SU-DHL-6 (cell line): ENCODE data around the gene ACOX1.

Experiments used
- H2AFZ ChIP-seq: fragments of 200-600 bp; sonication (generic); 2 replicates; pipeline ENCODE4 v1.6.1; 2014; ENCODE audit warnings: low read depth, mild to moderate bottlenecking, moderate library complexity, mixed read lengths, antibody characterized with exemption, low read length; ENCODE audit not compliant: severe bottlenecking
- H3F3A ChIP-seq: fragments of 200-600 bp; shearing (Covaris generic); 2 replicates; pipeline ENCODE4 v1.6.0; 2016; ENCODE audit warnings: antibody characterized with exemption, mild to moderate bottlenecking; ENCODE audit not compliant: insufficient read depth
- H3K27ac ChIP-seq: fragments of 200-600 bp; sonication (generic); 2 replicates; pipeline ENCODE4 v1.5.1; 2016; ENCODE audit warnings: low read depth, mild to moderate bottlenecking, low read length, moderate library complexity, mixed read lengths
- H3K27me3 ChIP-seq: fragments of 200-600 bp; sonication (generic), shearing (Covaris generic); 2 replicates; pipeline ENCODE4 v1.6.0; 2014; ENCODE audit warnings: mild to moderate bottlenecking, low read length
- H3K36me3 ChIP-seq: fragments of 200-600 bp; sonication (generic); 2 replicates; pipeline ENCODE4 v1.6.1; 2014; ENCODE audit warnings: mild to moderate bottlenecking, low read length, mixed read lengths
- H3K4me2 ChIP-seq: fragments of 300-600, 200-600 bp; shearing (Covaris generic), sonication (generic); 2 replicates; pipeline ENCODE4 v1.6.0; 2014; ENCODE audit warnings: low read length, low read depth, mild to moderate bottlenecking; ENCODE audit not compliant: poor library complexity, severe bottlenecking
- H3K4me3 ChIP-seq: fragments of 200-600 bp; sonication (generic); 2 replicates; pipeline ENCODE4 v1.5.1; 2014; ENCODE audit warnings: antibody characterized with exemption, low read length, mild to moderate bottlenecking, mixed read lengths; ENCODE audit not compliant: insufficient read depth, poor library complexity, severe bottlenecking
- H3K79me2 ChIP-seq: fragments of 200-600 bp; sonication (generic); 2 replicates; pipeline ENCODE4 v1.6.1; 2014; ENCODE audit warnings: mild to moderate bottlenecking, low read length, moderate library complexity; ENCODE audit not compliant: insufficient read depth
- H3K9ac ChIP-seq: fragments of 200-600 bp; sonication (generic); 2 replicates; pipeline ENCODE4 v1.7.0; 2014; ENCODE audit warnings: mild to moderate bottlenecking, low read length
- H3K9me2 ChIP-seq: fragments of 200-600 bp; sonication (generic); replicated peaks from 2 replicates; pipeline ENCODE4 v1.6.1; 2014; ENCODE audit warnings: low read length; ENCODE audit not compliant: insufficient read depth
- H3K9me3 ChIP-seq: fragments of 200-600 bp; sonication (generic); 2 replicates; pipeline ENCODE4 v1.6.1; 2014; ENCODE audit warnings: low read length, mixed read lengths; ENCODE audit not compliant: insufficient read depth
- H4K20me1 ChIP-seq: fragments of 200-600 bp; sonication (generic); 2 replicates; pipeline ENCODE4 v1.6.1; 2014; ENCODE audit warnings: low read depth, mild to moderate bottlenecking, antibody characterized with exemption, low read length, moderate library complexity, mixed read lengths
- EZH2phosphoT487 ChIP-seq: fragments of 200-600 bp; sonication (generic), shearing (Covaris generic); conservative IDR thresholded peaks from 2 replicates; pipeline ENCODE4 v1.6.1; 2018; ENCODE audit warnings: mild to moderate bottlenecking, antibody characterized with exemption, low read length, moderate library complexity, mixed read lengths
- TF ChIP-seq, protein P1 (sequence below): fragments of 200-600 bp; sonication (generic); IDR thresholded peaks from one replicate; pipeline ENCODE4 v1.5.1; 2017; ENCODE audit warnings: antibody characterized with exemption, mild to moderate bottlenecking, low read length, moderate library complexity; ENCODE audit not compliant: insufficient read depth, poor library complexity, severe bottlenecking

ACOX1 gene

DNA sequence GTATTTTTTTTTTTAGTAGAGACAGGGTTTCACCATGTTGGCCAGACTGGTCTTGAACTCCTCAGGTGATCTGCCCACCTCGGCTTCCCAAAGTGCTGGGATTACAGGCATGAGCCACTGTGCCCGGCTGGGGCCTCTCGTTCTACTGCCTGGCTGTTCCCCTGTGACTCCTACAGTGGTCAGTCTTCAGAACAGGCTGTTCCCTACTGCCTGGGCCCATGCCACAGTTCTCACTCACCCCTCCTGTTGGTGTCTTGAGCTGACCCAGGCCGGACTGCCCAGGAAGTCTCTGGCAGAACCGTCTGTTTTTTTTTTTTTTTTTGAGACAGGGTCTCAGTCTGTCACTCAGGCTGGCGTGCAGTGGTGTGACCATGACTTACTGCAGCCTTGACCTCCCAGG is 24.9 kb upstream of the ACOX1 start:
- H3F3A ChIP-seq, result no peaks in the 10 kb centered on the region
- H3K9me2 ChIP-seq, result no peaks in the 10 kb centered on the region
- no peak overlapping the region for H3K4me3 ChIP-seq
- no peaks in the 10 kb centered on the region for H4K20me1 ChIP-seq
- H3K9me3 ChIP-seq, result no peaks in the 10 kb centered on the region
- H2AFZ ChIP-seq, result no peak overlapping the region
- H3K27me3 ChIP-seq, result no peaks in the 10 kb centered on the region
- H3K27ac ChIP-seq, result no peak overlapping the region
- TF ChIP-seq, protein P1, sequence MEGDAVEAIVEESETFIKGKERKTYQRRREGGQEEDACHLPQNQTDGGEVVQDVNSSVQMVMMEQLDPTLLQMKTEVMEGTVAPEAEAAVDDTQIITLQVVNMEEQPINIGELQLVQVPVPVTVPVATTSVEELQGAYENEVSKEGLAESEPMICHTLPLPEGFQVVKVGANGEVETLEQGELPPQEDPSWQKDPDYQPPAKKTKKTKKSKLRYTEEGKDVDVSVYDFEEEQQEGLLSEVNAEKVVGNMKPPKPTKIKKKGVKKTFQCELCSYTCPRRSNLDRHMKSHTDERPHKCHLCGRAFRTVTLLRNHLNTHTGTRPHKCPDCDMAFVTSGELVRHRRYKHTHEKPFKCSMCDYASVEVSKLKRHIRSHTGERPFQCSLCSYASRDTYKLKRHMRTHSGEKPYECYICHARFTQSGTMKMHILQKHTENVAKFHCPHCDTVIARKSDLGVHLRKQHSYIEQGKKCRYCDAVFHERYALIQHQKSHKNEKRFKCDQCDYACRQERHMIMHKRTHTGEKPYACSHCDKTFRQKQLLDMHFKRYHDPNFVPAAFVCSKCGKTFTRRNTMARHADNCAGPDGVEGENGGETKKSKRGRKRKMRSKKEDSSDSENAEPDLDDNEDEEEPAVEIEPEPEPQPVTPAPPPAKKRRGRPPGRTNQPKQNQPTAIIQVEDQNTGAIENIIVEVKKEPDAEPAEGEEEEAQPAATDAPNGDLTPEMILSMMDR, result no peak
- TF ChIP-seq EZH2phosphoT487, result no peak
- H3K4me2 ChIP-seq, result no peak overlapping the region
- H3K79me2 ChIP-seq, result no peaks in the 10 kb centered on the region
- no peak overlapping the region for H3K9ac ChIP-seq
- H3K36me3 ChIP-seq, result no peaks in the 10 kb centered on the region

DNA sequence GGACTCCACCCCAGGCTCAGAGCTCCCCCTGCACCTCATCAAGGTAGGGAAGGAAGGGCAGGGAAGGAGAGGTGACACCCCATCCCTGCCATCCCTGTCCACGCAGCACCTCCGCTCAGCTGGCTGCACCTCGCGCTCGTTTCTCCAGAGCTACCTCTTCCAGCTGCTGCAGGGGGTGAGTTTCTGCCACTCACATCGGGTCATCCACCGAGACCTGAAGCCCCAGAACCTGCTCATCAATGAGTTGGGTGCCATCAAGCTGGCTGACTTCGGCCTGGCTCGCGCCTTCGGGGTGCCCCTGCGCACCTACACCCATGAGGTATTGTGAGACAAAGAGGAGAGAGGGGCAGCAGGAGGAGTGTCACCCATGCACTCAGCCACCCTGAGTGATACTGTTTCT is 23.1 kb upstream of the ACOX1 start:
- Histone ChIP-seq H3K27me3 (no peaks in the 10 kb centered on the region), H3K9me2 (no peaks in the 10 kb centered on the region), H4K20me1 (no peaks in the 10 kb centered on the region), H3K4me2 (no peak overlapping the region), H3K36me3 (no peaks in the 10 kb centered on the region), H3K9ac (no peak overlapping the region), H2AFZ (no peak overlapping the region), H3K27ac (no peak overlapping the region), H3F3A (no peaks in the 10 kb centered on the region), H3K79me2 (no peaks in the 10 kb centered on the region), H3K9me3 (no peaks in the 10 kb centered on the region), H3K4me3 (no peak overlapping the region)
- TF ChIP-seq, protein P1, result no peak
- TF ChIP-seq EZH2phosphoT487, result no peak

DNA sequence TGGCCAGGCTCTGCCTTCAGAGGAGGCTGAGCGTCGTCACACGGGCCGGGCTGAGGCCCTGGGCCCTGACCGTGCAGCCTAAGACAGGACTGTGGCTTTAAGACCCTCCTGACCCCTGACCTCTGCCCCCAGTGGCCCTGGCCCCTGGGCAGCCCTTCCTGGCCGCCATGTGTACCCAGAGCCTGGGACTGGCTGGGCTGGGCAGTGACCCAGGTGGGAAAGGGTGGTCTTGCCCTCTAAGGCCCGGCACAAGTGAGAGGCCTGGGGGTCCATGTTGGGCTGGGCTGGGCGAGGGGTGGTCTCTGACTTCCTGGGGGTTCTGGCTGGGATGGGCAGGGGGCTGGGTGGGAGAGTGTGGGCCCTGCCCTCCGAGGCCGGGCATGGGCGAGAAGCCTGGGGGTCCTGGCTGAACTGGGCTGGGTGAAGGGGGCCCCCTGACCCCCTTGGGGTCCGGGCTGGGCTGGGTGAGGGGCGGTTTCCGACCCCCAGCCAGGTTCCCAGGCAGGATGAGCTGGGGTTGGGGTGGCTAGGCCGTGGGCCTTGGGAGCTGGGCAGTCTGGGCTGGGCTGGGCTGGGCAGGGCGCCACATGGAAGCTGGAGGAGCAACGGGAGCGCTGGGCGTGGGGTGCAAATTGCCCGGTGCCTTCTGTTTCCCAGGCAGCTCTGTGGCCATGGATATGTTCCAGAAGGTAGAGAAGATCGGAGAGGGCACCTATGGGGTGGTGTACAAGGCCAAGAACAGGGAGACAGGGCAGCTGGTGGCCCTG is 22.0 kb upstream of the ACOX1 start, which contains the start of gene CDK3:
CDK3 (plus strand) TSS at position 101 of the 767 bp plus-strand sequence; CDS start at position 672, 571 bp downstream.
- no peaks in the 10 kb centered on the region for H3K9me2 ChIP-seq
- H4K20me1 ChIP-seq, result no peaks in the 10 kb centered on the region
- TF ChIP-seq EZH2phosphoT487, result no peak
- TF ChIP-seq, protein P1, result no peak
- H2AFZ ChIP-seq, result no peak within 1 kb of the TSS
- no peak within 1 kb of the TSS for H3K4me2 ChIP-seq
- H3F3A ChIP-seq, result no peaks in the 10 kb centered on the region
- no peaks in the 10 kb centered on the region for H3K79me2 ChIP-seq
- H3K9me3 ChIP-seq, result no peaks in the 10 kb centered on the region
- H3K9ac ChIP-seq, result no peak within 1 kb of the TSS
- no peaks in the 10 kb centered on the region for H3K36me3 ChIP-seq
- no peak within 1 kb of the TSS for H3K27ac ChIP-seq
- no peak within 1 kb of the TSS for H3K4me3 ChIP-seq
- H3K27me3 ChIP-seq, result no peaks in the 10 kb centered on the region
